SH-SY5Y (cell line): ENCODE data around the gene FBF1.

Experiments
- GATA2 ChIP-seq: IDR thresholded peaks from 2 replicates; pipeline ENCODE4 v1.6.1; 2011; ENCODE audit warnings: mild to moderate bottlenecking, low read depth, low read length
- GATA3 ChIP-seq: IDR thresholded peaks from 2 replicates; pipeline ENCODE4 v1.6.1; 2011; ENCODE audit warnings: low read depth, mild to moderate bottlenecking, low read length, moderate library complexity

- TF ChIP-seq GATA2 (no peak), GATA3 (no peak)
Measured at GRCh38 chr17:75970011-75970523, 29.2 kb upstream of the FBF1 start.
